RWPE2 (cell line): ENCODE data around the gene HOXB4.

Experiments used
- ATAC-seq: fragments of 200-7000 bp; cut with Tn5 transposase; 3 replicates; pipeline ENCODE4 v1.9.1; 2021; ENCODE audit warnings: low read depth
- DNase-seq: peaks from one replicate; pipeline ENCODE4 v3.0.0-alpha.2; 2020; ENCODE audit warnings: low spot score
- H3K27ac ChIP-seq: fragments of 450-650 bp; 2 replicates; pipeline ENCODE4 v1.5.1; 2017; ENCODE audit warnings: mild to moderate bottlenecking; ENCODE audit not compliant: poor library complexity, severe bottlenecking
- H3K27me3 ChIP-seq: fragments of 250-450 bp; sonication (Bioruptor Pico); 2 replicates; pipeline ENCODE4 v1.5.1; 2021; ENCODE audit warnings: mild to moderate bottlenecking, moderate library complexity; ENCODE audit not compliant: insufficient read depth, poor library complexity, severe bottlenecking
- H3K36me3 ChIP-seq: fragments of 250-450 bp; sonication (Bioruptor Pico); 2 replicates; pipeline ENCODE4 v1.5.1; 2020; ENCODE audit warnings: low read depth, mild to moderate bottlenecking, moderate library complexity
- H3K4me1 ChIP-seq: fragments of 250-450 bp; sonication (Bioruptor Pico); 2 replicates; pipeline ENCODE4 v1.5.1; 2021; ENCODE audit warnings: mild to moderate bottlenecking, moderate library complexity; ENCODE audit not compliant: insufficient read depth, poor library complexity, severe bottlenecking
- H3K4me3 ChIP-seq: fragments of 250-450 bp; sonication (Bioruptor Pico); 2 replicates; pipeline ENCODE4 v1.5.1; 2021; ENCODE audit warnings: mild to moderate bottlenecking, moderate library complexity; ENCODE audit not compliant: severe bottlenecking
- H3K9me3 ChIP-seq: fragments of 250-450 bp; sonication (Bioruptor Pico); 2 replicates; pipeline ENCODE4 v1.5.1; 2021; ENCODE audit warnings: mild to moderate bottlenecking, moderate library complexity; ENCODE audit not compliant: severe bottlenecking
- TF ChIP-seq, protein P1 (sequence below): fragments of 450-650 bp; IDR thresholded peaks from one replicate; pipeline ENCODE4 v1.5.1; 2017; ENCODE audit warnings: mild to moderate bottlenecking, moderate library complexity; ENCODE audit not compliant: poor library complexity, severe bottlenecking

HOXB4 gene

DNA sequence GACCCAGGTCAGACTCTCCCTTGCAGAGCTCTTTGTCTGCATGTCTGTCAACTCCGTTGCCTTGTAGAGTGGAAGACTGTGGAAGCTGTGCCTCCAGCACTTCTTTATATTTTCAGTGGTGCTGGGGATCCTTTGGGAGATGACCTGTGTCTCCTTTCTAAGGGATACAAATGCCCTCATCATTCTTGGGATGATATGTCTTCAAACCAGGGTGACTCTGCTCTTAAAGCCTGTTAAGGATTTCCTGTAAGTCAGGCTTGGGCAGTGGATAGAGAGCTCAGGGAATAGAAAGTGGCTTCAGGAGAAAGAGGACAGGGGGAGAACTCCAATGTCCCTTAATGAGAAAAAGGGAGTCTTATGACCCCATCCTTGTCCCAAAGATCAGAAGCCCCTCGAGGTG, 10.4 kb upstream of the HOXB4 start:
- Histone ChIP-seq H3K27ac (no peak overlapping the region), H3K27me3 (no peaks in the 10 kb centered on the region), H3K36me3 (no peaks in the 10 kb centered on the region), H3K4me3 (no peak overlapping the region), H3K9me3 (no peaks in the 10 kb centered on the region), H3K4me1 (peaks cover 6% of the 10 kb centered on the region)
- DNase-seq (no peak), ATAC-seq (no peak)
- TF ChIP-seq, protein P1, sequence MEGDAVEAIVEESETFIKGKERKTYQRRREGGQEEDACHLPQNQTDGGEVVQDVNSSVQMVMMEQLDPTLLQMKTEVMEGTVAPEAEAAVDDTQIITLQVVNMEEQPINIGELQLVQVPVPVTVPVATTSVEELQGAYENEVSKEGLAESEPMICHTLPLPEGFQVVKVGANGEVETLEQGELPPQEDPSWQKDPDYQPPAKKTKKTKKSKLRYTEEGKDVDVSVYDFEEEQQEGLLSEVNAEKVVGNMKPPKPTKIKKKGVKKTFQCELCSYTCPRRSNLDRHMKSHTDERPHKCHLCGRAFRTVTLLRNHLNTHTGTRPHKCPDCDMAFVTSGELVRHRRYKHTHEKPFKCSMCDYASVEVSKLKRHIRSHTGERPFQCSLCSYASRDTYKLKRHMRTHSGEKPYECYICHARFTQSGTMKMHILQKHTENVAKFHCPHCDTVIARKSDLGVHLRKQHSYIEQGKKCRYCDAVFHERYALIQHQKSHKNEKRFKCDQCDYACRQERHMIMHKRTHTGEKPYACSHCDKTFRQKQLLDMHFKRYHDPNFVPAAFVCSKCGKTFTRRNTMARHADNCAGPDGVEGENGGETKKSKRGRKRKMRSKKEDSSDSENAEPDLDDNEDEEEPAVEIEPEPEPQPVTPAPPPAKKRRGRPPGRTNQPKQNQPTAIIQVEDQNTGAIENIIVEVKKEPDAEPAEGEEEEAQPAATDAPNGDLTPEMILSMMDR = no peak

DNA sequence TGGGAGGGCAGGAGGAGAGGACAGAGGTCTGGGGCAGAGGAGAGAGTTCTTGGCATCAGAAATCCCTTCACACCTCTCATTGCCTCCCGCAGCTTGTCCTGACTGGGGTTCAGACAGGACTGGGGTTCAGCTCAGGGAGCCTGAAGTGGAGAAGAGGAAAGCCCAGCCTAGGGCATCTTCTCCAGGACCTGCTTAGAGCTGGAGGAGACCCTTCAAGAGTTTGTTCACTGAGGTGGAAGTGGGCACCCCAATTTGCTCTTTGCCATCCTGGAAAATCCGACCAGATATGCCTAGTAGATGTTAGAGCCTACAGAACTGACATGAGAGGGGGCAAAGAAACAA, 9.9 kb upstream of the HOXB4 start:
- no peaks in the 10 kb centered on the region for H3K9me3 ChIP-seq
- ATAC-seq (no peak), DNase-seq (no peak)
- H3K36me3 ChIP-seq = no peaks in the 10 kb centered on the region
- H3K27ac ChIP-seq = no peak overlapping the region
- no peak overlapping the region for H3K4me3 ChIP-seq
- no peaks in the 10 kb centered on the region for H3K27me3 ChIP-seq
- TF ChIP-seq, protein P1 = no peak
- peaks cover 6% of the 10 kb centered on the region for H3K4me1 ChIP-seq

DNA sequence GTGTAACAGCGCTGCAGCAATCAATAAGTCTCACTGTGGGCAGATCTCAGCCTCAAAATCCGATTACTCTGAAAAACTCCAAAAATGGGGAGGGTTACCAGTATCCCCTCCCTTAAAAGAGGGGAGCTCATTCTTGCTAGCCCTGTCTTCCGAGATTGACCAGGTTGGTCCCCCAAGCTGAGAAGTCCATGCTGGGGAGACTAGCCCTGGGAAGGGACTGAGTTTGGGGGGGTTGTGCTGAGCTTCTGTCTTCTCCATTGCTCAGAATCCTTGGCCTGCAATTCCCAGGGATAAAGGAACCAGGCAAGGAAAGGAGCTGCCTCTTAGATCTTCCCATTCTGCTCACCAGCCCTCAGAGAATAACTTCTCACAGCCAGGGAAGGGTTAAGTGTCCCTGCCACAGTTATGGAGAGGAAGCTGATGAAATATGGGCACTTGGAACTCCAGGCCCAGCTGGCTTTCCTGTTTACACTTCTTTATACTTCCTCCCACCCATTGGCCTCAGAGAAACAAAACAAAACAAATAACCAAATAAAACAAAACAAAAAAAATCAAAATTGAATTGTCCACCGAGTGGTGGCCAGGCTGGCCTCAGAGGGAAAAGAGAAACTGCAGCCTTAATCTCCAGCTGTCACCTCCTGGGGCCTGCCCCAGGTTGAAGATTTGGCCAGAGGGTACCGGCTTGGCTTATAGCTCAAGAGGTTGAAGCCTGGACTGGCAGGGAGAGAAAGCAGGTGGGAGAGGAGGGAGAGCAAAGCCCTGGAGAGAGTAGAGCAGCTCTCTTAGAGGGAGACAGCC, 9.3 kb upstream of the HOXB4 start:
- Histone ChIP-seq H3K4me1 (peaks cover 6% of the 10 kb centered on the region), H3K9me3 (no peaks in the 10 kb centered on the region), H3K36me3 (no peaks in the 10 kb centered on the region), H3K4me3 (no peak overlapping the region), H3K27ac (no peak overlapping the region), H3K27me3 (no peaks in the 10 kb centered on the region)
- ATAC-seq (no peak), DNase-seq (no peak)
- TF ChIP-seq, protein P1 = no peak

DNA sequence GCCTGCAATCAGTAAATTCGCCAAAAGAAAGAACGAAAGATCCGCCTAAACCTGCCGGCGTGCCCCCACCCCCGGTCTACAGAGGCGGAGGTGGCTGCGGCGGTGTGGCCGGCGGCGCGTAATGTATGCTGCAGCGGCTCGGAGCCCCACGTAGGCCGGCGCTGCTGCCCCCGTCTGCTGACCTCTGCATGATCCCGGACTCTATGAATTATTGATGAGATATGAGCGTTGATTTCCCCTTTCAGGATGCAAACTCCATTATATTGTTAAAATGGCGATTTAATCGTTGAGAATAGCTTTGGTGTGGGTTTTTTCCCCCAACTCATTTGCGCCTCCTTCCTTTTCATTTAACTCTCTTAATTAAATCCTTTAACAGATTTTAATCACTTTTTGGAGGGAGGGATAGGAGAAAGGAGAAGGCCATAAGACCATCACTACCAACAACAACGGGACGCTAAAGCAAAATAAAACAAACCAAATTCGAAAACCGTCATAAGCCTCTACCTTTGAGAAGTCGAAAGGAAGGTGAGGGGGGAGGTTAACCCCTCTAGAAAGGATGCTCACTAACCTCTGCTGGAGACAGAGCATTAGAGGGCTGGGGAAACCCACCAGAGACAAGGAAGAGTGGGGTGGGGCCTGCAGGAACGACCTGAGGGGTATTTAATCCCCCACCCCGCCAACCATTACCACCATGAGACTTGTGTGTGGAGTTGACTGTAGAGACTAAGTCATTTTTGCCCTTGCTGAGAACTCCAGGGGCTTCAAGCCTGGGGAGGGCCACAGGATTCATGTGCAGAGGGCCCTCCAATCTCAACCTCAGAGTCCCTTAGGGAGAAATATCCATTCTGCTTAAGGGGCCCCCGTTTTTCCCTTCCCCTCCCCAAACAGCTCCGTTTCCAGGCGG, 8.5 kb upstream of the HOXB4 start:
- peaks cover 6% of the 10 kb centered on the region for H3K4me1 ChIP-seq

More for the DNA sequence above, 8.5 kb upstream of the HOXB4 start:
- TF ChIP-seq, protein P1 = no peak
- no peak overlapping the region for H3K4me3 ChIP-seq
- ATAC-seq (no peak), DNase-seq (no peak)
- H3K27me3 ChIP-seq = no peaks in the 10 kb centered on the region
- no peaks in the 10 kb centered on the region for H3K9me3 ChIP-seq
- H3K36me3 ChIP-seq = no peaks in the 10 kb centered on the region
- H3K27ac ChIP-seq = no peak overlapping the region
